K562 (cell line): Measurements from ENCODE around the gene C1QTNF8. TPM values are rescaled to one million over a fixed set of nuclear protein-coding genes. Genes with fewer than 3 reads are reported as not detected.

Source experiments
- ATAC-seq: fragments of 200-7000 bp; cut with Tn5 transposase; 3 replicates; pipeline ENCODE4 v1.9.1; 2020; ENCODE audit warnings: moderate library complexity
- BruUV-seq: library from RNA; stranded (reverse); fragments of 400-500 nt; replicated peaks from 2 replicates; lab custom pipeline; 2021; lab: Mats Ljungman, UMichigan
- CTCF ChIA-PET: fragments of 300-600 bp; formaldehyde crosslinking; extraction: SDS; loops from one replicate; lab custom pipeline; 2021; ENCODE audit warnings: low intra/inter-chr PET ratio; lab: Yijun Ruan, JAX
- POLR2A ChIA-PET: fragments of 300-600, 350-650 bp; sonication (Branson Sonifier 250); formaldehyde crosslinking; extraction: SDS; loops from one replicate; lab custom pipeline; 2021; ENCODE audit warnings: antibody characterized with exemption, inconsistent platforms; lab: Yijun Ruan, JAX
- DNase-seq, 4 experiments: peaks; one replicate each; pipeline versions ENCODE4 v3.0.0 to v3.0.0-alpha.2; 2011 to 2018; ENCODE audit warnings: low spot score in 3 of 4, mixed read lengths in 3 of 4; ENCODE audit errors: extremely low read depth in 1 of 4
- FAIRE-seq: peaks from 2 replicates; lab custom pipeline; 2011; peaks lifted over from hg19 to GRCh38; lab: Jason Lieb, UNC
- H2AFZ ChIP-seq: 2 replicates; pipeline ENCODE4 v1.6.0; 2011; ENCODE audit warnings: low read depth, low read length, control low read depth, inconsistent platforms
- H3K27ac ChIP-seq: fragments of 200-600 bp; 3 replicates; pipeline ENCODE4 v1.8.0; 2011; ENCODE audit warnings: low read depth, mild to moderate bottlenecking, control low read depth, inconsistent platforms, low read length, moderate library complexity, mixed read lengths; ENCODE audit errors: extremely low read depth
- H3K27me3 ChIP-seq, 2 experiments: fragments of 300-600 bp in 1 of 2; 2 replicates in 1 of 2; 3 replicates in 1 of 2; pipeline versions ENCODE4 v1.6.0 to v1.8.0; 2011; ENCODE audit warnings: inconsistent platforms in 2 of 2, low read length in 2 of 2, mild to moderate bottlenecking in 1 of 2, mixed read lengths in 1 of 2, moderate library complexity in 1 of 2; ENCODE audit not compliant: control insufficient read depth in 2 of 2, insufficient read depth in 2 of 2
- H3K36me3 ChIP-seq: fragments of 300-600 bp; 3 replicates; pipeline ENCODE4 v1.8.0; 2011; ENCODE audit warnings: mild to moderate bottlenecking, low read length, inconsistent platforms; ENCODE audit not compliant: control insufficient read depth, insufficient read depth
- H3K4me1 ChIP-seq, 2 experiments: fragments of 200-600 bp in 1 of 2; replicated peaks in 1 of 2; 2 replicates in 1 of 2; 3 replicates in 1 of 2; pipeline versions ENCODE4 v1.5.1 to v1.8.0; 2011; ENCODE audit warnings: inconsistent platforms in 2 of 2, low read length in 2 of 2, mild to moderate bottlenecking in 1 of 2, mixed read lengths in 1 of 2, moderate library complexity in 1 of 2; ENCODE audit not compliant: control insufficient read depth in 2 of 2, insufficient read depth in 2 of 2
- H3K4me2 ChIP-seq: 2 replicates; pipeline ENCODE4 v1.6.1; 2011; ENCODE audit warnings: low read length, control low read depth, inconsistent platforms, mixed read lengths; ENCODE audit not compliant: insufficient read depth
- H3K4me3 ChIP-seq: fragments of 200-600 bp; sonication (generic), shearing (Covaris generic); 2 replicates; pipeline ENCODE4 v1.5.1; 2016; ENCODE audit warnings: control low read depth, inconsistent platforms
- H3K79me2 ChIP-seq: fragments of 200-600 bp; 3 replicates; pipeline ENCODE4 v1.8.0; 2011; ENCODE audit warnings: low read length, inconsistent platforms; ENCODE audit not compliant: control insufficient read depth, insufficient read depth
- H3K9ac ChIP-seq, 2 experiments: 2 replicates each; pipeline versions ENCODE4 v1.6.0 to v1.6.1; 2011; ENCODE audit warnings: low read depth in 2 of 2, low read length in 2 of 2, control low read depth in 1 of 2, inconsistent platforms in 1 of 2, mild to moderate bottlenecking in 1 of 2, mixed read lengths in 1 of 2; ENCODE audit not compliant: insufficient read depth in 1 of 2
- H3K9me1 ChIP-seq: one replicate; pipeline ENCODE4 v1.6.0; 2011; ENCODE audit warnings: inconsistent platforms, mild to moderate bottlenecking, low read length, moderate library complexity; ENCODE audit not compliant: control insufficient read depth, insufficient read depth
- H3K9me3 ChIP-seq: replicated peaks from 2 replicates; pipeline ENCODE4 v1.5.1; 2011; ENCODE audit warnings: low read depth, low read length, inconsistent platforms; ENCODE audit not compliant: control insufficient read depth, insufficient read depth
- H4K20me1 ChIP-seq: replicated peaks from 2 replicates; pipeline ENCODE4 v1.6.1; 2011; ENCODE audit warnings: low read length, inconsistent platforms, mixed read lengths; ENCODE audit not compliant: control insufficient read depth, insufficient read depth
- HNRNPK ChIP-seq: fragments of 200-400 bp; formaldehyde crosslinking; IDR thresholded peaks from one replicate; pipeline ENCODE4 v1.6.1; 2018; ENCODE audit warnings: mild to moderate bottlenecking, low read depth, low read length; ENCODE audit not compliant: poor library complexity, severe bottlenecking
- ZFP36 ChIP-seq: fragments of 150-350 bp; IDR thresholded peaks from 2 replicates; pipeline ENCODE4 v1.6.1; 2018; ENCODE audit warnings: low read length, low read depth; ENCODE audit not compliant: partially characterized antibody
- WGBS: fragments of 100-300 bp; shearing (Covaris generic); methylation state at CpG from one replicate; pipeline ENCODE4 v1.1.6; 2016; ENCODE audit warnings: low coverage, mixed read lengths; ENCODE audit not compliant: insufficient coverage; ENCODE audit errors: missing lambda C conversion rate; 5-methylcytosine and 5-hydroxymethylcytosine counted together
- in situ Hi-C: fragments of 300-500 bp; cut with MboI; formaldehyde crosslinking; loops from 4 replicates; pipeline ENCODE4 v1.15.0; 2018; ENCODE audit warnings: inconsistent platforms, mixed read lengths
- intact Hi-C: fragments of 100-400 bp; cut with micrococcal nuclease; formaldehyde crosslinking; loops from 2 replicates; pipeline ENCODE4 v1.14.2; 2022
- polyA plus RNA-seq, 8 experiments: library from polyadenylated mRNA; depleted of rRNA in 4 of 8; stranded (reverse) in 5 of 8; unstranded in 3 of 8; fragments of >200 nt; fragmentation: Nextera tagmentation in 2 of 8; fragmentation: Illumina TruSeq in 1 of 8; extraction: Ambion mirVana in 2 of 8; extraction: Trizol in 1 of 8; gene quantifications; 2 replicates each; pipeline versions ENCODE4 v1.2.1 to v1.2.3, GENCODE V29; 2011 to 2014; ENCODE audit warnings: inconsistent platforms in 1 of 8, missing spikeins in 1 of 8
- total RNA-seq, 7 experiments: library from RNA; depleted of rRNA in 6 of 7; stranded (reverse); fragments of >200 nt in 6 of 7; fragmentation: Illumina TruSeq in 2 of 7; extraction: Trizol in 2 of 7; gene quantifications; 2 replicates each; pipeline versions ENCODE4 v1.2.1 to v1.2.3, GENCODE V29; 2011 to 2021; ENCODE audit warnings: low replicate concordance in 1 of 7
- TF ChIP-seq, protein P1 (sequence below), 2 experiments: fragments of 450-650 bp; conservative IDR thresholded peaks; 2 replicates each; pipeline ENCODE4 v1.6.1; 2017; ENCODE audit warnings: mild to moderate bottlenecking in 2 of 2, moderate library complexity in 2 of 2

C1QTNF8 gene
- total and polyA plus RNA-seq, 9 of the 15 experiments (the other 6 are each of a cell fraction or from before 2014, with no cell fraction given): not detected

GRCh38 chr16:1047123-1047522, 48.9 kb downstream of the C1QTNF8 start (continued):
- TF ChIP-seq HNRNPK: no peak

- no peak overlapping the region for H3K4me3 ChIP-seq
- ATAC-seq: no peak
- no peak overlapping the region for H2AFZ ChIP-seq
- H3K79me2 ChIP-seq: no peaks in the 10 kb centered on the region
- no peaks in the 10 kb centered on the region for H4K20me1 ChIP-seq
- TF ChIP-seq, protein P1, sequence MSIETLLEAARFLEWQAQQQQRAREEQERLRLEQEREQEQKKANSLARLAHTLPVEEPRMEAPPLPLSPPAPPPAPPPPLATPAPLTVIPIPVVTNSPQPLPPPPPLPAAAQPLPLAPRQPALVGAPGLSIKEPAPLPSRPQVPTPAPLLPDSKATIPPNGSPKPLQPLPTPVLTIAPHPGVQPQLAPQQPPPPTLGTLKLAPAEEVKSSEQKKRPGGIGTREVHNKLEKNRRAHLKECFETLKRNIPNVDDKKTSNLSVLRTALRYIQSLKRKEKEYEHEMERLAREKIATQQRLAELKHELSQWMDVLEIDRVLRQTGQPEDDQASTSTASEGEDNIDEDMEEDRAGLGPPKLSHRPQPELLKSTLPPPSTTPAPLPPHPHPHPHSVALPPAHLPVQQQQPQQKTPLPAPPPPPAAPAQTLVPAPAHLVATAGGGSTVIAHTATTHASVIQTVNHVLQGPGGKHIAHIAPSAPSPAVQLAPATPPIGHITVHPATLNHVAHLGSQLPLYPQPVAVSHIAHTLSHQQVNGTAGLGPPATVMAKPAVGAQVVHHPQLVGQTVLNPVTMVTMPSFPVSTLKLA (conservative IDR thresholded peaks at IDR 0.05): no peak
- peak; percentile 89 for TF ChIP-seq ZFP36
- TF ChIP-seq, all 486 proteins: peak for 1
- no peaks in the 10 kb centered on the region for H3K9me1 ChIP-seq
- H3K9ac ChIP-seq: no peak overlapping the region; a peak in 1 of 4 replicates
- no peak overlapping the region for H3K27ac ChIP-seq
- BruUV-seq: no TSS peak
- 13% methylated on average over 23 of the region's 49 CpGs for WGBS
- DNase-seq (no peak), FAIRE-seq (no peak)
- no peak overlapping the region for H3K4me2 ChIP-seq
- intact Hi-C loops (no loop called here), in situ Hi-C loops (loop anchor here (5.0 kb wide), 1 partner anchor 234 kb away; no protein-coding TSS in a partner anchor)
- no peaks in the 10 kb centered on the region for H3K36me3 ChIP-seq
- POLR2A ChIA-PET: no interaction called here
- peaks cover 0 to 75% of the 10 kb centered on the region in 2 experiments; a peak in 2 of 5 replicates for H3K4me1 ChIP-seq
- CTCF ChIA-PET: no interaction called here
- 0 out of 2 replicates have a peak, but pooled peaks cover 2% of the 10 kb centered on the region for H3K9me3 ChIP-seq
- H3K27me3 ChIP-seq: peaks cover 7 to 43% of the 10 kb centered on the region in 2 experiments; a peak in 3 of 5 replicates
Observed at GRCh38 chr16:1045993-1046911, 49.8 kb downstream of the C1QTNF8 start.
